Astrocyte of the cerebellum (primary cell): Measurements from ENCODE around the gene TRPV6.

Experiments used
- DNase-seq: peaks from one replicate; pipeline ENCODE4 v3.0.0-alpha.2; 2011; ENCODE audit warnings: low read depth
- H3K4me3 ChIP-seq: 2 replicates; pipeline ENCODE4 v1.5.1; 2011; ENCODE audit warnings: mild to moderate bottlenecking, low read depth, low read length, moderate library complexity
- CTCF ChIP-seq: IDR thresholded peaks from 2 replicates; pipeline ENCODE4 v1.5.1; 2012; ENCODE audit warnings: low read length, low read depth, moderate library complexity, mild to moderate bottlenecking; ENCODE audit errors: missing control alignments
- in situ Hi-C: cut with HindIII; loops from 2 replicates; pipeline ENCODE4 v1.10.0; 2017; ENCODE audit warnings: low sequenced_read_pairs

Gene TRPV6

GRCh38 chr7:142867398-142868187 lies 18.0 kb downstream of the TRPV6 start:
- no peak overlapping the region for H3K4me3 ChIP-seq
- DNase-seq, result no peak
- in situ Hi-C loops, result no loop called here
- no peak for TF ChIP-seq CTCF

GRCh38 chr7:142867097-142867378 lies 18.5 kb downstream of the TRPV6 start:
- no peak for TF ChIP-seq CTCF
- DNase-seq, result no peak
- no peak overlapping the region for H3K4me3 ChIP-seq
- in situ Hi-C loops, result no loop called here

DNA sequence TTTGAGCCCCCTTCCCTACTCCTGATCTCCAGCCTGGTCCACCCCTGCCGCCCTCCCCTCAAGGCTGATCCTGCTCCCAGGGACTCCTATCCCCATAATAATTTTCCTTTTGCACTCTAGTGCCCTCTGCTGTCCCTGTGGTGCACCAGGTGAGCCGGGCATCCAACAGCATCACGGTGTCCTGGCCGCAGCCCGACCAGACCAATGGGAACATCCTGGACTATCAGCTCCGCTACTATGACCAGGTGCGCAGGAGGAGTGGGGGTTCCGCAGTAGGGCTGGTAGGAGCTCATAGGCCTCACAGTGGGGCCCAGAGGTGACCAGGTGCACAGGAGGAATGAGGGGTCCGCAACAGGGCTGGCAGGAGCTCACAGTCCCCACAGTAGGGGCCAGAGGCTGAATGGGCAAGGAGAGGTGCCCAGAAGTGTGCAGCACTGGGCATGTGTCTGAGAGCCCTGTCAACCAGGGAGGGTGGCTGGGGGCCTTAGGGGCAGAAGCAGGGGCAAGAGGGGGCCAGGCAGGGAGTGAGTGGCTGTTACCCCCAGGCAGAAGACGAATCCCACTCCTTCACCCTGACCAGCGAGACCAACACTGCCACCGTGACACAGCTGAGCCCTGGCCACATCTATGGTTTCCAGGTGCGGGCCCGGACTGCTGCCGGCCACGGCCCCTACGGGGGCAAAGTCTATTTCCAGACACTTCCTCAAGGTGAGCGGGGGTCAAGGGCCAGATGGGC lies 19.0 kb downstream of the TRPV6 start:
- DNase-seq, result no peak
- in situ Hi-C loops, result no loop called here
- TF ChIP-seq CTCF, result peak; percentile 67
- no peak overlapping the region for H3K4me3 ChIP-seq

DNA sequence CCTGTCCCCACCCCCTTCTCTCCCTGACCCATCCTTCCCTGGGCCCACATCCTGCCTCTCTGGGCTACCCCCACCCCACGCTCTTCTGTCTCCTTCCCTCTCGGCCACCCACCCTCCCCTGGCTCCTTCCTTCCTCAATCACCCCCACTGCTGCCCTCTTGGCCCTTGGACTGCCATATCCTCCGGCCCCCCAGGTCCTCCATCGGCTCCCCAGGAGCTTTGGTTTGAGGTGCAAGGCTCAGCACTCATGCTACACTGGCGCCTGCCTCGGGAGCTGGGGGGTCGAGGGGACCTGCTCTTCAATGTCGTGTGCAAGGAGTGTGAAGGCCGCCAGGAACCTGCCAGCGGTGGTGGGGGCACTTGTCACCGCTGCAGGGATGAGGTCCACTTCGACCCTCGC lies 19.8 kb downstream of the TRPV6 start:
- in situ Hi-C loops, result no loop called here
- DNase-seq, result no peak
- TF ChIP-seq CTCF, result no peak
- H3K4me3 ChIP-seq, result no peak overlapping the region

DNA sequence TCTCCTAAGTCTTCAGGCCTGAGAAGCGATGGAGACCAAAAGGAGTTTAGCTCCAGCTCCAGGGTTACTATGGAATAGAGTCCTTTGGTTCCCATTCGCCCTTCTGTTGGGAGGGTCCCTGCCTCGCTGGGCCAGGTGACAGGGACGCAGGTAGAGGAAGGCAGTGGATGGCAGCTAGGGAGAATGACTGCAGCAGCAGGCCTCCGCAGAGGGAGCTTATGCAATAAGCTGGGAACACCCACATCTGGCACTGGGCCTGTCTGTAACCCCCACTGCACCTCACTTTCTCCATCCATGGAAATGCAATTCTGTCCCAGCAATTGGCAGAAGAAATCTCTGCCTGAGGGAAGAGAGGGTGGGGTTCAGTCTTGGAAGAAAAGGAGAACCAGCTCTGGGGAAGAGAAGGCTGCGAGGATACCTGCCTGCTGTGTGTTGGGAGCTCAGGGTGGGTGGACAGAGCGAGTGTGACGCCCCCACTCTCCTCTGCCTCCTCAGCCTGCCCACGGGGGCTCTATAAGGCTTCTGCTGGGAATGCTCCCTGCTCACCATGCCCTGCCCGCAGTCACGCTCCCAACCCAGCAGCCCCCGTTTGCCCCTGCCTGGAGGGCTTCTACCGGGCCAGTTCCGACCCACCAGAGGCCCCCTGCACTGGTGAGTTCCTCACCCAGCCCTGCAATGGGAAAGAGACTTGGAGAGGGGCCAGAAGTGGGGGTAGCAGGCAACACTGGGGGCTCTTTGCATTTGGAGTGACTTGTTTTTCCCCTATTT lies 20.4 kb downstream of the TRPV6 start:
- no peak for TF ChIP-seq CTCF
- no peak for DNase-seq
- in situ Hi-C loops, result no loop called here
- no peak overlapping the region for H3K4me3 ChIP-seq

DNA sequence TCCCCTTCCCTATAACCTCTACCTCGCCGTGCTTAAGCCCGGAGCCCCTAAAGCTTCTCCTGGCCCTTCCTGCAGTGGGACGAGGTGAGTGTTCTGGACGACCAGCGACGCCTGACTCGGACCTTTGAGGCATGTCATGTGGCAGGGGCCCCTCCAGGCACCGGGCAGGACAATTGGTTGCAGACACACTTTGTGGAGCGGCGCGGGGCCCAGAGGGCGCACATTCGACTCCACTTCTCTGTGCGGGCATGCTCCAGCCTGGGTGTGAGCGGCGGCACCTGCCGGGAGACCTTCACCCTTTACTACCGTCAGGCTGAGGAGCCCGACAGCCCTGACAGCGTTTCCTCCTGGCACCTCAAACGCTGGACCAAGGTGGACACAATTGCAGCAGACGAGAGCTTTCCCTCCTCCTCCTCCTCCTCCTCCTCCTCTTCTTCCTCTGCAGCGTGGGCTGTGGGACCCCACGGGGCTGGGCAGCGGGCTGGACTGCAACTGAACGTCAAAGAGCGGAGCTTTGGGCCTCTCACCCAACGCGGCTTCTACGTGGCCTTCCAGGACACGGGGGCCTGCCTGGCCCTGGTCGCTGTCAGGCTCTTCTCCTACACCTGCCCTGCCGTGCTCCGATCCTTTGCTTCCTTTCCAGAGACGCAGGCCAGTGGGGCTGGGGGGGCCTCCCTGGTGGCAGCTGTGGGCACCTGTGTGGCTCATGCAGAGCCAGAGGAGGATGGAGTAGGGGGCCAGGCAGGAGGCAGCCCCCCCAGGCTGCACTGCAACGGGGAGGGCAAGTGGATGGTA lies 21.5 kb downstream of the TRPV6 start:
- DNase-seq, result no peak
- TF ChIP-seq CTCF, result no peak
- in situ Hi-C loops, result no loop called here

More for the DNA sequence above, 21.5 kb downstream of the TRPV6 start:
- no peak overlapping the region for H3K4me3 ChIP-seq
